ENCODE data around the gene TERC.

- TF ChIP-seq EZH2 (IDR thresholded peaks at IDR 0.05) (no peak), POLR2AphosphoS5 (IDR thresholded peaks at IDR 0.05; ENCODE audit: borderline replicate concordance, low read depth, low read length) (no peak), FOXP2 (optimal IDR thresholded peaks at IDR 0.05; ENCODE audit: control extremely low read depth, extremely low read length, insufficient read depth) (no peak)
These were observed 27.5 kb upstream of the TERC start for GRCh38 chr3:169792359-169792758.
